H9 (cell line): ENCODE data around the gene SEPTIN6. TPM values are rescaled to one million over a fixed set of nuclear protein-coding genes. Genes with fewer than 3 reads are reported as not detected.
"Not testable (repeated sequence)": the region's sequence is repeated elsewhere in the genome, so short reads cannot be mapped to it uniquely, and the experiment has no call there.

Experiments
- DNase-seq: peaks from one replicate; pipeline ENCODE4 v3.0.0-alpha.2; 2017
- H2AFZ ChIP-seq: one replicate; pipeline ENCODE4 v1.6.1; 2013; ENCODE audit warnings: mild to moderate bottlenecking, low read length, control low read depth, moderate library complexity
- H2AK5ac ChIP-seq: 2 replicates; pipeline ENCODE4 v1.6.1; 2013; ENCODE audit warnings: low read length, control low read depth, mixed read lengths; ENCODE audit not compliant: insufficient read length
- H2BK120ac ChIP-seq: one replicate; pipeline ENCODE4 v1.6.1; 2013; ENCODE audit warnings: low read depth, mild to moderate bottlenecking, low read length, control low read depth, inconsistent platforms; ENCODE audit not compliant: poor library complexity, severe bottlenecking
- H2BK12ac ChIP-seq: 2 replicates; pipeline ENCODE4 v1.6.1; 2013; ENCODE audit warnings: low read length, control low read depth, mixed read lengths, low read depth; ENCODE audit not compliant: insufficient read length
- H2BK15ac ChIP-seq: 2 replicates; pipeline ENCODE4 v1.6.1; 2013; ENCODE audit warnings: low read depth, low read length, control low read depth
- H2BK20ac ChIP-seq: one replicate; pipeline ENCODE4 v1.6.1; 2013; ENCODE audit warnings: low read depth, mild to moderate bottlenecking, low read length, control low read depth, inconsistent platforms; ENCODE audit not compliant: poor library complexity, severe bottlenecking
- H2BK5ac ChIP-seq: 2 replicates; pipeline ENCODE4 v1.6.1; 2013; ENCODE audit warnings: low read length, control low read depth, mixed read lengths; ENCODE audit not compliant: insufficient read length
- H3K14ac ChIP-seq: 2 replicates; pipeline ENCODE4 v1.6.1; 2013; ENCODE audit warnings: low read length, control low read depth; ENCODE audit not compliant: insufficient read depth
- H3K18ac ChIP-seq: 2 replicates; pipeline ENCODE4 v1.6.1; 2013; ENCODE audit warnings: low read depth, mild to moderate bottlenecking, mixed read lengths, low read length, control low read depth; ENCODE audit not compliant: insufficient read length
- H3K23ac ChIP-seq: 2 replicates; pipeline ENCODE4 v1.6.1; 2013; ENCODE audit warnings: low read length, control low read depth, mixed read lengths, low read depth; ENCODE audit not compliant: insufficient read length
- H3K23me2 ChIP-seq: 2 replicates; pipeline ENCODE4 v1.6.1; 2013; ENCODE audit warnings: low read depth, mild to moderate bottlenecking, mixed read lengths, low read length, control low read depth; ENCODE audit not compliant: insufficient read length, poor library complexity, severe bottlenecking
- H3K27ac ChIP-seq: 2 replicates; pipeline ENCODE4 v1.5.1; 2013; ENCODE audit warnings: low read length, control low read depth, mixed read lengths, low read depth; ENCODE audit not compliant: insufficient read length
- H3K27me3 ChIP-seq: 2 replicates; pipeline ENCODE4 v1.6.1; 2013; ENCODE audit warnings: low read length, control low read depth, inconsistent platforms; ENCODE audit not compliant: insufficient read depth
- H3K4ac ChIP-seq: 2 replicates; pipeline ENCODE4 v1.6.1; 2013; ENCODE audit warnings: low read depth, mild to moderate bottlenecking, control low read depth, inconsistent platforms, low read length, moderate library complexity
- H3K4me1 ChIP-seq: 2 replicates; pipeline ENCODE4 v1.6.1; 2013; ENCODE audit warnings: low read length, control low read depth, inconsistent platforms; ENCODE audit not compliant: insufficient read depth
- H3K4me2 ChIP-seq: 2 replicates; pipeline ENCODE4 v1.6.1; 2013; ENCODE audit warnings: low read length, control low read depth, mixed read lengths; ENCODE audit not compliant: insufficient read length, insufficient read depth
- H3K56ac ChIP-seq: 2 replicates; pipeline ENCODE4 v1.6.1; 2013; ENCODE audit warnings: low read depth, mild to moderate bottlenecking, mixed read lengths, low read length, control low read depth; ENCODE audit not compliant: insufficient read length
- H3K79me1 ChIP-seq: 2 replicates; pipeline ENCODE4 v1.6.1; 2013; ENCODE audit warnings: low read depth, mild to moderate bottlenecking, moderate library complexity, low read length, control low read depth, inconsistent platforms; ENCODE audit not compliant: insufficient read depth, poor library complexity, severe bottlenecking
- H3K79me2 ChIP-seq: 2 replicates; pipeline ENCODE4 v1.6.1; 2013; ENCODE audit warnings: low read length, control low read depth, inconsistent platforms; ENCODE audit not compliant: insufficient read depth
- H3K9ac ChIP-seq: 2 replicates; pipeline ENCODE4 v1.6.1; 2013; ENCODE audit warnings: low read length, control low read depth, mixed read lengths; ENCODE audit not compliant: insufficient read length; ENCODE audit errors: extremely low read depth
- H3K9me3 ChIP-seq: one replicate; pipeline ENCODE4 v1.6.1; 2013; ENCODE audit warnings: low read depth, low read length, inconsistent platforms; ENCODE audit not compliant: control insufficient read depth
- H3T11ph ChIP-seq: one replicate; pipeline ENCODE4 v1.6.1; 2013; ENCODE audit warnings: mild to moderate bottlenecking, low read length, control low read depth, inconsistent platforms
- H4K20me1 ChIP-seq: one replicate; pipeline ENCODE4 v1.6.1; 2013; ENCODE audit not compliant: control insufficient read depth, insufficient read length, insufficient read depth
- H4K5ac ChIP-seq: 2 replicates; pipeline ENCODE4 v1.6.1; 2013; ENCODE audit warnings: low read depth, mild to moderate bottlenecking, mixed read lengths, low read length, control low read depth; ENCODE audit not compliant: insufficient read length
- H4K8ac ChIP-seq: replicated peaks from 2 replicates; pipeline ENCODE4 v1.6.1; 2013; ENCODE audit warnings: low read length, control low read depth, mixed read lengths, low read depth; ENCODE audit not compliant: insufficient read length
- H4K91ac ChIP-seq: 2 replicates; pipeline ENCODE4 v1.6.1; 2013; ENCODE audit warnings: low read depth, mild to moderate bottlenecking, moderate library complexity, mixed read lengths, low read length, control low read depth; ENCODE audit not compliant: insufficient read length
- H3K27ac Mint-ChIP-seq, 3 experiments: 2 replicates in 2 of 3; 3 replicates in 1 of 3; pipeline ENCODE4 v1.8.0; 2020 to 2021; ENCODE audit warnings: mixed read lengths in 3 of 3, mild to moderate bottlenecking in 1 of 3, moderate library complexity in 1 of 3
- H3K27me3 Mint-ChIP-seq: 2 replicates; pipeline ENCODE4 v1.8.0; 2021; ENCODE audit warnings: low read depth, mild to moderate bottlenecking, moderate library complexity, mixed read lengths
- H3K36me3 Mint-ChIP-seq, 3 experiments: 2 replicates in 2 of 3; 3 replicates in 1 of 3; pipeline ENCODE4 v1.8.0; 2020 to 2021; ENCODE audit warnings: low read depth in 3 of 3, mixed read lengths in 3 of 3; ENCODE audit not compliant: insufficient read depth in 1 of 3
- H3K4me1 Mint-ChIP-seq, 2 experiments: 2 replicates each; pipeline ENCODE4 v1.8.0; 2020; ENCODE audit warnings: mixed read lengths in 2 of 2
- H3K4me3 Mint-ChIP-seq, 2 experiments: 2 replicates in 1 of 2; 3 replicates in 1 of 2; pipeline ENCODE4 v1.8.0; 2020 to 2021; ENCODE audit warnings: mild to moderate bottlenecking in 2 of 2, mixed read lengths in 2 of 2, moderate library complexity in 1 of 2
- H3K9me3 Mint-ChIP-seq, 2 experiments: 2 replicates in 1 of 2; 3 replicates in 1 of 2; pipeline ENCODE4 v1.8.0; 2020; ENCODE audit warnings: mild to moderate bottlenecking in 2 of 2, mixed read lengths in 2 of 2, moderate library complexity in 1 of 2
- CTCF ChIP-seq: fragments of 200-600 bp; sonication (generic); conservative IDR thresholded peaks from 3 replicates; pipeline ENCODE4 v1.8.0; 2021; ENCODE audit warnings: antibody characterized with exemption, mild to moderate bottlenecking
- WGBS: extraction: QIAGEN DNeasy Blood & Tissue Kit; methylation state at CpG from one replicate; pipeline ENCODE4 v1.1.7; 2013; ENCODE audit warnings: missing lambda C conversion rate, low lambda C conversion rate, mixed read lengths; ENCODE audit not compliant: insufficient read length; ENCODE audit errors: extremely low coverage; 5-methylcytosine and 5-hydroxymethylcytosine counted together
- total RNA-seq: library from RNA; stranded (reverse); gene quantifications from 2 replicates; pipeline ENCODE4 v1.2.1, GENCODE V29; 2021

SEPTIN6 gene
- total RNA-seq, 1 experiment from 2014 or later = 23.1 TPM

GRCh38 chrX:119684916-119685224 lies 8.1 kb downstream of the SEPTIN6 start:
- no peaks in the 10 kb centered on the region for H3K23me2 ChIP-seq
- no peak overlapping the region for H3K18ac ChIP-seq
- H4K91ac ChIP-seq = no peak overlapping the region
- no peak for DNase-seq
- WGBS = no CpG with 5 or more reads among the region's 1 CpG
- no peak overlapping the region for H2AK5ac ChIP-seq
- peaks cover 18% of the 10 kb centered on the region for H3K9me3 ChIP-seq
- H2BK120ac ChIP-seq = no peak overlapping the region
- Mint-ChIP-seq H3K4me1 (peaks cover 17 to 21% of the 10 kb centered on the region in 2 experiments), H3K4me3 (no peak overlapping the region), H3K9me3 (peaks cover 63 to 71% of the 10 kb centered on the region in 2 experiments), H3K36me3 (peaks cover 2 to 3% (median 3%) of the 10 kb centered on the region in 3 experiments; a peak in 2 of 7 replicates), H3K27me3 (peaks cover 3% of the 10 kb centered on the region; the same call in 1 of the 2 replicates), H3K27ac (no peak overlapping the region)
- H3K4me2 ChIP-seq = no peak overlapping the region
- no peak overlapping the region for H3K4ac ChIP-seq
- no peaks in the 10 kb centered on the region for H4K20me1 ChIP-seq
- no peak overlapping the region for H2BK20ac ChIP-seq
- H3K79me2 ChIP-seq = no peaks in the 10 kb centered on the region; the same call in 1 of the 2 replicates
- no peak for TF ChIP-seq CTCF
- H3K23ac ChIP-seq = no peak overlapping the region
- H2BK15ac ChIP-seq = no peak overlapping the region
- H2BK12ac ChIP-seq = no peak overlapping the region
- no peaks in the 10 kb centered on the region for H3K27me3 ChIP-seq
- H3K14ac ChIP-seq = no peak overlapping the region
- no peak overlapping the region for H3K9ac ChIP-seq
- H2BK5ac ChIP-seq = no peak overlapping the region
- H3K56ac ChIP-seq = no peak overlapping the region
- no peak overlapping the region for H2AFZ ChIP-seq
- H3K27ac ChIP-seq = no peak overlapping the region
- no peaks in the 10 kb centered on the region; the same call in 1 of the 2 replicates for H3K4me1 ChIP-seq
- H4K5ac ChIP-seq = no peak overlapping the region
- H3K79me1 ChIP-seq = peaks cover 3% of the 10 kb centered on the region
- H3T11ph ChIP-seq = no peak overlapping the region
- no peak overlapping the region for H4K8ac ChIP-seq

- not testable (repeated sequence) for H4K91ac ChIP-seq, H2AK5ac ChIP-seq, H2BK12ac ChIP-seq, H3T11ph ChIP-seq, H4K8ac ChIP-seq, H3K56ac ChIP-seq, H3K23me2 ChIP-seq, H3K27ac Mint-ChIP-seq, H2AFZ ChIP-seq, H3K27me3 ChIP-seq, H4K20me1 ChIP-seq, H3K9ac ChIP-seq, H3K23ac ChIP-seq, H2BK5ac ChIP-seq, H2BK20ac ChIP-seq, H3K4me3 Mint-ChIP-seq, H3K79me1 ChIP-seq, H3K27me3 Mint-ChIP-seq, H3K4ac ChIP-seq, H3K4me1 ChIP-seq, H3K36me3 Mint-ChIP-seq, H4K5ac ChIP-seq, H3K79me2 ChIP-seq, DNase-seq, H3K14ac ChIP-seq, H3K27ac ChIP-seq, H2BK120ac ChIP-seq, H3K18ac ChIP-seq, H2BK15ac ChIP-seq, H3K4me2 ChIP-seq
- Mint-ChIP-seq H3K9me3 (peaks cover 63 to 67% of the 10 kb centered on the region in 2 experiments), H3K4me1 (peaks cover 17 to 21% of the 10 kb centered on the region in 2 experiments)
- no CpG with 5 or more reads among the region's 8 CpGs for WGBS
- peaks cover 18% of the 10 kb centered on the region for H3K9me3 ChIP-seq
These were observed 8.7 kb downstream of the SEPTIN6 start for GRCh38 chrX:119684312-119684711.
